GM18870 (cell line): ENCODE results near the gene TNS3.
"Not testable (repeated sequence)": the region's sequence is repeated elsewhere in the genome, so short reads cannot be mapped to it uniquely, and the experiment has no call there.

Source experiments
- ATAC-seq: cut with Tn5 transposase; IDR thresholded peaks from one replicate; pipeline ENCODE4 v1.9.1; 2021; ENCODE audit warnings: moderate library complexity; ENCODE audit not compliant: unreplicated experiment

TNS3 gene

GRCh38 chr7:47543056-47543455 is 38.9 kb downstream of the TNS3 start:
- ATAC-seq = no peak

GRCh38 chr7:47542051-47542450 is 39.9 kb downstream of the TNS3 start:
- no peak for ATAC-seq

GRCh38 chr7:47541485-47541884 is 40.4 kb downstream of the TNS3 start:
- not testable (repeated sequence) for ATAC-seq

- ATAC-seq = no peak
These were observed 41.2 kb downstream of the TNS3 start for GRCh38 chr7:47540387-47541350.

- no peak for ATAC-seq
These were observed 41.9 kb downstream of the TNS3 start for GRCh38 chr7:47540053-47540386.

GRCh38 chr7:47539398-47540052 is 42.4 kb downstream of the TNS3 start:
- ATAC-seq = no peak

- ATAC-seq = no peak
These were observed 43.0 kb downstream of the TNS3 start for GRCh38 chr7:47538846-47539311.

- ATAC-seq = no peak
These were observed 43.9 kb downstream of the TNS3 start for GRCh38 chr7:47537716-47538675.

- no peak for ATAC-seq
These were observed 45.0 kb downstream of the TNS3 start for GRCh38 chr7:47536661-47537611.

GRCh38 chr7:47535704-47536628 is 45.9 kb downstream of the TNS3 start:
- ATAC-seq = no peak

GRCh38 chr7:47535035-47535703 is 46.7 kb downstream of the TNS3 start:
- ATAC-seq = no peak

- no peak for ATAC-seq
These were observed 47.4 kb downstream of the TNS3 start for GRCh38 chr7:47534322-47535034.

- no peak for ATAC-seq
These were observed 50.1 kb downstream of the TNS3 start for GRCh38 chr7:47531584-47532492.

- ATAC-seq = no peak
These were observed 51.9 kb downstream of the TNS3 start for GRCh38 chr7:47529826-47530555.

- ATAC-seq = no peak
These were observed 52.5 kb downstream of the TNS3 start for GRCh38 chr7:47529405-47529804.

- ATAC-seq = no peak
These were observed 53.4 kb downstream of the TNS3 start for GRCh38 chr7:47528471-47528870.
